ENCODE data around the gene PPP1R14B.

GRCh38 chr11:64219755-64220154 lies 27.0 kb downstream of the PPP1R14B start:
- TF ChIP-seq CTCF (IDR thresholded peaks at IDR 0.05; ENCODE audit: low read length) (no peak), EZH2 (optimal IDR thresholded peaks at IDR 0.05; ENCODE audit: low read depth, low read length) (no peak)

Data from MM.1S (cell line).